Measurements from ENCODE around the gene FBXL7. TPM values are rescaled to one million over a fixed set of nuclear protein-coding genes. Genes with fewer than 3 reads are reported as not detected.

The FBXL7 gene
- total RNA-seq, 1 donor from 2014 or later = 21.3 TPM

GRCh38 chr5:15704397-15704947 is 204.5 kb downstream of the FBXL7 start:
- TF ChIP-seq CTCF (conservative IDR thresholded peaks at IDR 0.05) = no peak
- DNase-seq (ENCODE audit: extremely low spot score, unreplicated experiment) = no peak
- Mint-ChIP-seq H3K27me3 (no peaks in the 10 kb centered on the region), H3K27ac (no peak overlapping the region), H3K36me3 (no peaks in the 10 kb centered on the region), H3K4me1 (ENCODE audit: unreplicated experiment) (peaks cover 19% of the 10 kb centered on the region), H3K9me3 (no peaks in the 10 kb centered on the region), H3K4me3 (no peak overlapping the region)

GRCh38 chr5:15707631-15708030 is 207.7 kb downstream of the FBXL7 start:
- Mint-ChIP-seq H3K4me1 (ENCODE audit: unreplicated experiment) (peaks cover 10% of the 10 kb centered on the region), H3K27me3 (no peaks in the 10 kb centered on the region), H3K4me3 (no peak overlapping the region), H3K9me3 (peaks cover 6% of the 10 kb centered on the region), H3K36me3 (peaks cover 3% of the 10 kb centered on the region), H3K27ac (no peak overlapping the region)
- no peak for DNase-seq (ENCODE audit: extremely low spot score, unreplicated experiment)
- no peak for TF ChIP-seq CTCF (conservative IDR thresholded peaks at IDR 0.05)

- TF ChIP-seq CTCF (conservative IDR thresholded peaks at IDR 0.05) = no peak
- peaks cover 8% of the 10 kb centered on the region for H3K36me3 Mint-ChIP-seq
- no peaks in the 10 kb centered on the region for H3K27me3 Mint-ChIP-seq
- H3K4me3 Mint-ChIP-seq = no peak overlapping the region
- no peak for DNase-seq (ENCODE audit: extremely low spot score, unreplicated experiment)
- peaks cover 6% of the 10 kb centered on the region for H3K9me3 Mint-ChIP-seq
- H3K27ac Mint-ChIP-seq = no peak overlapping the region
- no peaks in the 10 kb centered on the region for H3K4me1 Mint-ChIP-seq (ENCODE audit: unreplicated experiment)
Observed at GRCh38 chr5:15711892-15712291, 211.9 kb downstream of the FBXL7 start.

- H3K36me3 Mint-ChIP-seq = peaks cover 4% of the 10 kb centered on the region
- DNase-seq (ENCODE audit: extremely low spot score, unreplicated experiment) = no peak
- H3K27me3 Mint-ChIP-seq = no peaks in the 10 kb centered on the region
- peaks cover 12% of the 10 kb centered on the region for H3K4me1 Mint-ChIP-seq (ENCODE audit: unreplicated experiment)
- H3K4me3 Mint-ChIP-seq = no peak overlapping the region
- H3K27ac Mint-ChIP-seq = no peak overlapping the region
- H3K9me3 Mint-ChIP-seq = no peaks in the 10 kb centered on the region
- TF ChIP-seq CTCF (conservative IDR thresholded peaks at IDR 0.05) = no peak
Observed at GRCh38 chr5:15715535-15715934, 215.6 kb downstream of the FBXL7 start.

- H3K9me3 Mint-ChIP-seq = no peaks in the 10 kb centered on the region
- H3K4me1 Mint-ChIP-seq (ENCODE audit: unreplicated experiment) = peaks cover 12% of the 10 kb centered on the region
- H3K4me3 Mint-ChIP-seq = no peak overlapping the region
- H3K27me3 Mint-ChIP-seq = no peaks in the 10 kb centered on the region
- H3K36me3 Mint-ChIP-seq = peaks cover 4% of the 10 kb centered on the region
- no peak overlapping the region for H3K27ac Mint-ChIP-seq
- no peak for DNase-seq (ENCODE audit: extremely low spot score, unreplicated experiment)
- TF ChIP-seq CTCF (conservative IDR thresholded peaks at IDR 0.05) = no peak
Observed at GRCh38 chr5:15715967-15716366, 216.0 kb downstream of the FBXL7 start.

- H3K36me3 Mint-ChIP-seq = peaks cover 4% of the 10 kb centered on the region
- no peaks in the 10 kb centered on the region for H3K27me3 Mint-ChIP-seq
- H3K9me3 Mint-ChIP-seq = no peaks in the 10 kb centered on the region
- peaks cover 12% of the 10 kb centered on the region for H3K4me1 Mint-ChIP-seq (ENCODE audit: unreplicated experiment)
- no peak overlapping the region for H3K4me3 Mint-ChIP-seq
- DNase-seq (ENCODE audit: extremely low spot score, unreplicated experiment) = no peak
- TF ChIP-seq CTCF (conservative IDR thresholded peaks at IDR 0.05) = no peak
- H3K27ac Mint-ChIP-seq = no peak overlapping the region
Observed at GRCh38 chr5:15717001-15717400, 217.0 kb downstream of the FBXL7 start.
